ENCODE data around the gene CAP2. TPM values are rescaled to one million over a fixed set of nuclear protein-coding genes. Genes with fewer than 3 reads are reported as not detected.

CAP2 gene
- total and polyA plus RNA-seq, 2 experiments from 2014 or later, result 6.7 to 9.1 TPM

DNA sequence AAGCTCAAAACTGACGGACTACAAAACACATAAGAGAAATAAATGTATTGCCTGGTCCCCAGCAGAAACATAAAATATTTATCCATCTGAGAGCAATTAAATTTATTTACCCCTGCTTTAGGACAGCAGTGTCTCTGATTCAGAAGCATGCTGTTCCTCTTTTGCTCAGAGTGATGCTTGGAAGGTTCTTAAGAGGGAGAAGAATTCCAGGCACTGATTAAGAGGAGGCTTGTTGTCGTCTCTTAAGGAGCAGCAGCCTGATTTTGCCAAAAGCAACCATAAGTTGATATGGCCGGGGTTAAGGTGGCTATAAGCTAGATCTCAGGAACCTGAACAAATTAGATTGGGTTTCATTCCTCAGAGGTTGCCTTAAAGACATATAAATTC is 25.8 kb downstream of the CAP2 start:
- no peak overlapping the region for H3K4me3 Mint-ChIP-seq
- Histone ChIP-seq H3K27ac (ENCODE audit: low read depth) (peak overlapping the region; percentile 4; the same call in 1 of the 2 replicates), H3F3A (replicated peaks; ENCODE audit: low read depth) (no peaks in the 10 kb centered on the region), H3K4me2 (no peak overlapping the region), H3K9me2 (ENCODE audit: insufficient read depth) (no peaks in the 10 kb centered on the region), H2AFZ (no peak overlapping the region), H3K27me3 (ENCODE audit: insufficient read depth) (no peaks in the 10 kb centered on the region), H3K36me3 (ENCODE audit: insufficient read depth) (no peaks in the 10 kb centered on the region), H3K79me2 (replicated peaks; ENCODE audit: insufficient read depth) (peaks cover 37% of the 10 kb centered on the region), H3K4me3 (no peak overlapping the region), H3K4me1 (ENCODE audit: insufficient read depth) (peaks cover 7% of the 10 kb centered on the region; the same call in 1 of the 2 replicates), H4K20me1 (replicated peaks; ENCODE audit: insufficient read depth) (no peaks in the 10 kb centered on the region)
- H3K4me1 Mint-ChIP-seq, result peaks cover 12% of the 10 kb centered on the region
- TF ChIP-seq, protein P1, sequence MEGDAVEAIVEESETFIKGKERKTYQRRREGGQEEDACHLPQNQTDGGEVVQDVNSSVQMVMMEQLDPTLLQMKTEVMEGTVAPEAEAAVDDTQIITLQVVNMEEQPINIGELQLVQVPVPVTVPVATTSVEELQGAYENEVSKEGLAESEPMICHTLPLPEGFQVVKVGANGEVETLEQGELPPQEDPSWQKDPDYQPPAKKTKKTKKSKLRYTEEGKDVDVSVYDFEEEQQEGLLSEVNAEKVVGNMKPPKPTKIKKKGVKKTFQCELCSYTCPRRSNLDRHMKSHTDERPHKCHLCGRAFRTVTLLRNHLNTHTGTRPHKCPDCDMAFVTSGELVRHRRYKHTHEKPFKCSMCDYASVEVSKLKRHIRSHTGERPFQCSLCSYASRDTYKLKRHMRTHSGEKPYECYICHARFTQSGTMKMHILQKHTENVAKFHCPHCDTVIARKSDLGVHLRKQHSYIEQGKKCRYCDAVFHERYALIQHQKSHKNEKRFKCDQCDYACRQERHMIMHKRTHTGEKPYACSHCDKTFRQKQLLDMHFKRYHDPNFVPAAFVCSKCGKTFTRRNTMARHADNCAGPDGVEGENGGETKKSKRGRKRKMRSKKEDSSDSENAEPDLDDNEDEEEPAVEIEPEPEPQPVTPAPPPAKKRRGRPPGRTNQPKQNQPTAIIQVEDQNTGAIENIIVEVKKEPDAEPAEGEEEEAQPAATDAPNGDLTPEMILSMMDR (conservative IDR thresholded peaks at IDR 0.05; ENCODE audit: low read depth in 2 of 2), result no peak
- TF ChIP-seq, protein P2, sequence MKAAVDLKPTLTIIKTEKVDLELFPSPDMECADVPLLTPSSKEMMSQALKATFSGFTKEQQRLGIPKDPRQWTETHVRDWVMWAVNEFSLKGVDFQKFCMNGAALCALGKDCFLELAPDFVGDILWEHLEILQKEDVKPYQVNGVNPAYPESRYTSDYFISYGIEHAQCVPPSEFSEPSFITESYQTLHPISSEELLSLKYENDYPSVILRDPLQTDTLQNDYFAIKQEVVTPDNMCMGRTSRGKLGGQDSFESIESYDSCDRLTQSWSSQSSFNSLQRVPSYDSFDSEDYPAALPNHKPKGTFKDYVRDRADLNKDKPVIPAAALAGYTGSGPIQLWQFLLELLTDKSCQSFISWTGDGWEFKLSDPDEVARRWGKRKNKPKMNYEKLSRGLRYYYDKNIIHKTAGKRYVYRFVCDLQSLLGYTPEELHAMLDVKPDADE (IDR thresholded peaks at IDR 0.05), result no peak
- TF ChIP-seq STAT1 (IDR thresholded peaks at IDR 0.05; ENCODE audit: unreplicated experiment) (no peak), JUNB (IDR thresholded peaks at IDR 0.05; ENCODE audit: unreplicated experiment) (no peak), EZH2 (IDR thresholded peaks at IDR 0.05; ENCODE audit: low read depth, unreplicated experiment) (no peak), ZNF114 (CRISPR knock-in tag; IDR thresholded peaks at IDR 0.05) (no peak), NANOG (IDR thresholded peaks at IDR 0.05; ENCODE audit: borderline replicate concordance) (no peak), ZNF331 (CRISPR knock-in tag; IDR thresholded peaks at IDR 0.05; ENCODE audit: low read depth) (no peak), CREB1 (CRISPR knock-in tag; IDR thresholded peaks at IDR 0.05; ENCODE audit: low read depth) (no peak)
- TF ChIP-seq, protein P3, sequence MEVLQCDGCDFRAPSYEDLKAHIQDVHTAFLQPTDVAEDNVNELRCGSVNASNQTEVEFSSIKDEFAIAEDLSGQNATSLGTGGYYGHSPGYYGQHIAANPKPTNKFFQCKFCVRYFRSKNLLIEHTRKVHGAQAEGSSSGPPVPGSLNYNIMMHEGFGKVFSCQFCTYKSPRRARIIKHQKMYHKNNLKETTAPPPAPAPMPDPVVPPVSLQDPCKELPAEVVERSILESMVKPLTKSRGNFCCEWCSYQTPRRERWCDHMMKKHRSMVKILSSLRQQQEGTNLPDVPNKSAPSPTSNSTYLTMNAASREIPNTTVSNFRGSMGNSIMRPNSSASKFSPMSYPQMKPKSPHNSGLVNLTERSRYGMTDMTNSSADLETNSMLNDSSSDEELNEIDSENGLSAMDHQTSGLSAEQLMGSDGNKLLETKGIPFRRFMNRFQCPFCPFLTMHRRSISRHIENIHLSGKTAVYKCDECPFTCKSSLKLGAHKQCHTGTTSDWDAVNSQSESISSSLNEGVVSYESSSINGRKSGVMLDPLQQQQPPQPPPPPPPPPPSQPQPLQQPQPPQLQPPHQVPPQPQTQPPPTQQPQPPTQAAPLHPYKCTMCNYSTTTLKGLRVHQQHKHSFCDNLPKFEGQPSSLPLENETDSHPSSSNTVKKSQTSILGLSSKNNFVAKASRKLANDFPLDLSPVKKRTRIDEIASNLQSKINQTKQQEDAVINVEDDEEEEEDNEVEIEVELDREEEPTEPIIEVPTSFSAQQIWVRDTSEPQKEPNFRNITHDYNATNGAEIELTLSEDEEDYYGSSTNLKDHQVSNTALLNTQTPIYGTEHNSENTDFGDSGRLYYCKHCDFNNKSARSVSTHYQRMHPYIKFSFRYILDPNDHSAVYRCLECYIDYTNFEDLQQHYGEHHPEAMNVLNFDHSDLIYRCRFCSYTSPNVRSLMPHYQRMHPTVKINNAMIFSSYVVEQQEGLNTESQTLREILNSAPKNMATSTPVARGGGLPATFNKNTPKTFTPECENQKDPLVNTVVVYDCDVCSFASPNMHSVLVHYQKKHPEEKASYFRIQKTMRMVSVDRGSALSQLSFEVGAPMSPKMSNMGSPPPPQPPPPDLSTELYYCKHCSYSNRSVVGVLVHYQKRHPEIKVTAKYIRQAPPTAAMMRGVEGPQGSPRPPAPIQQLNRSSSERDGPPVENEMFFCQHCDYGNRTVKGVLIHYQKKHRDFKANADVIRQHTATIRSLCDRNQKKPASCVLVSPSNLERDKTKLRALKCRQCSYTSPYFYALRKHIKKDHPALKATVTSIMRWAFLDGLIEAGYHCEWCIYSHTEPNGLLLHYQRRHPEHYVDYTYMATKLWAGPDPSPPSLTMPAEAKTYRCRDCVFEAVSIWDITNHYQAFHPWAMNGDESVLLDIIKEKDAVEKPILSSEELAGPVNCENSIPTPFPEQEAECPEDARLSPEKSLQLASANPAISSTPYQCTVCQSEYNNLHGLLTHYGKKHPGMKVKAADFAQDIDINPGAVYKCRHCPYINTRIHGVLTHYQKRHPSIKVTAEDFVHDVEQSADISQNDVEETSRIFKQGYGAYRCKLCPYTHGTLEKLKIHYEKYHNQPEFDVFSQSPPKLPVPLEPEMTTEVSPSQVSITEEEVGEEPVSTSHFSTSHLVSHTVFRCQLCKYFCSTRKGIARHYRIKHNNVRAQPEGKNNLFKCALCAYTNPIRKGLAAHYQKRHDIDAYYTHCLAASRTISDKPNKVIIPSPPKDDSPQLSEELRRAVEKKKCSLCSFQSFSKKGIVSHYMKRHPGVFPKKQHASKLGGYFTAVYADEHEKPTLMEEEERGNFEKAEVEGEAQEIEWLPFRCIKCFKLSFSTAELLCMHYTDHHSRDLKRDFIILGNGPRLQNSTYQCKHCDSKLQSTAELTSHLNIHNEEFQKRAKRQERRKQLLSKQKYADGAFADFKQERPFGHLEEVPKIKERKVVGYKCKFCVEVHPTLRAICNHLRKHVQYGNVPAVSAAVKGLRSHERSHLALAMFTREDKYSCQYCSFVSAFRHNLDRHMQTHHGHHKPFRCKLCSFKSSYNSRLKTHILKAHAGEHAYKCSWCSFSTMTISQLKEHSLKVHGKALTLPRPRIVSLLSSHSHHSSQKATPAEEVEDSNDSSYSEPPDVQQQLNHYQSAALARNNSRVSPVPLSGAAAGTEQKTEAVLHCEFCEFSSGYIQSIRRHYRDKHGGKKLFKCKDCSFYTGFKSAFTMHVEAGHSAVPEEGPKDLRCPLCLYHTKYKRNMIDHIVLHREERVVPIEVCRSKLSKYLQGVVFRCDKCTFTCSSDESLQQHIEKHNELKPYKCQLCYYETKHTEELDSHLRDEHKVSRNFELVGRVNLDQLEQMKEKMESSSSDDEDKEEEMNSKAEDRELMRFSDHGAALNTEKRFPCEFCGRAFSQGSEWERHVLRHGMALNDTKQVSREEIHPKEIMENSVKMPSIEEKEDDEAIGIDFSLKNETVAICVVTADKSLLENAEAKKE (CRISPR knock-in tag; IDR thresholded peaks at IDR 0.05), result no peak
- peaks cover 6% of the 10 kb centered on the region for H3K27me3 Mint-ChIP-seq (ENCODE audit: insufficient read depth, low read depth, poor library complexity)
- H3K36me3 Mint-ChIP-seq (ENCODE audit: low read depth), result peaks cover 3% of the 10 kb centered on the region; the same call in 1 of the 3 replicates
- H3K9me3 Mint-ChIP-seq, result no peaks in the 10 kb centered on the region
- ATAC-seq, result no peak
- no peak for DNase-seq (ENCODE audit: low spot score)
- H3K27ac Mint-ChIP-seq, result no peak overlapping the region

Data from GM23338 (cell line).